Spleen (tissue), 11 donors: ENCODE data around the gene MEF2C. TPM values are rescaled to one million over a fixed set of nuclear protein-coding genes. Genes with fewer than 3 reads are reported as not detected.

Experiments
- DNase-seq: peaks from one replicate; pipeline ENCODE4 v3.0.0-alpha.2; 2020
- H3K27ac ChIP-seq, 8 donors: fragments of 200-600 bp; sonication (generic) in 7 of 8; 1 replicate in 4 of 8; 2 replicates in 4 of 8; pipeline versions ENCODE4 v1.5.0 to v1.8.0; 2016 to 2021; ENCODE audit warnings: inconsistent platforms in 4 of 8, mild to moderate bottlenecking in 4 of 8, moderate library complexity in 1 of 8
- H3K27me3 ChIP-seq, 7 donors: fragments of 200-600 bp; sonication (generic) in 6 of 7; replicated peaks in 1 of 7; 1 replicate in 4 of 7; 2 replicates in 3 of 7; pipeline versions ENCODE4 v1.5.0 to v1.8.0; 2016 to 2021; ENCODE audit warnings: inconsistent platforms in 3 of 7, mild to moderate bottlenecking in 1 of 7
- H3K36me3 ChIP-seq, 6 donors: fragments of 200-600 bp; sonication (generic) in 5 of 6; 1 replicate in 4 of 6; 2 replicates in 2 of 6; pipeline versions ENCODE4 v1.5.0 to v1.8.0; 2016 to 2021; ENCODE audit warnings: inconsistent platforms in 2 of 6
- H3K4me1 ChIP-seq, 6 donors: fragments of 200-600 bp; sonication (generic) in 5 of 6; 1 replicate in 3 of 6; 2 replicates in 3 of 6; pipeline versions ENCODE4 v1.5.0 to v1.8.0; 2016 to 2021; ENCODE audit warnings: inconsistent platforms in 3 of 6
- H3K4me3 ChIP-seq, 8 donors: fragments of 200-600 bp; sonication (generic) in 7 of 8; 1 replicate in 4 of 8; 2 replicates in 4 of 8; pipeline versions ENCODE4 v1.5.0 to v1.8.0; 2016 to 2021; ENCODE audit warnings: inconsistent platforms in 4 of 8, mild to moderate bottlenecking in 4 of 8, moderate library complexity in 2 of 8
- H3K9me3 ChIP-seq, 8 donors: fragments of 200-600 bp; sonication (generic) in 7 of 8; 1 replicate in 4 of 8; 2 replicates in 4 of 8; pipeline versions ENCODE4 v1.5.0 to v1.8.0; 2016 to 2021; ENCODE audit warnings: inconsistent platforms in 4 of 8
- POLR2A ChIP-seq, 3 donors: fragments of 450-650 bp; IDR thresholded peaks; one replicate each; pipeline ENCODE4 v1.5.1; 2017; ENCODE audit warnings: antibody characterized with exemption in 3 of 3, mild to moderate bottlenecking in 1 of 3
- POLR2AphosphoS5 ChIP-seq, 3 donors: sonication (generic); formaldehyde crosslinking; IDR thresholded peaks; one replicate each; pipeline ENCODE4 v1.5.1; 2017; ENCODE audit warnings: antibody characterized with exemption in 3 of 3
- WGBS, 5 donors: extraction: QIAGEN DNeasy Blood & Tissue Kit in 3 of 5; methylation state at CpG; one replicate each; pipeline versions ENCODE4 v1.1.5 to v1.1.7; 2013 to 2018; 5-methylcytosine and 5-hydroxymethylcytosine counted together
- intact Hi-C: fragments of 100-400 bp; cut with DNase I; formaldehyde crosslinking; loops from one replicate; pipeline ENCODE4 v1.15.0; 2023; ENCODE audit warnings: low total_unique reads
- polyA plus RNA-seq, 3 donors: library from polyadenylated mRNA; stranded (reverse); fragments of 200-250 nt; gene quantifications; one replicate each; pipeline ENCODE4 v1.2.1, GENCODE V29; 2013
- total RNA-seq, 7 donors: library from RNA; depleted of rRNA in 3 of 7; stranded (reverse); fragments of >200 nt in 3 of 7; fragmentation: NEBNext Ultra II Directional in 4 of 7; extraction: Animal tissue kit (Norgen Biotek cat#: 25700) in 4 of 7; gene quantifications; one replicate each; pipeline versions ENCODE4 v1.1.0 to v1.2.1, GENCODE V29; 2016 to 2021
- TF ChIP-seq, protein P1 (sequence below), 11 experiments: fragments of 200-600 bp in 7 of 11; fragments of 450-650 bp in 4 of 11; sonication (generic) in 4 of 11; IDR thresholded peaks in 8 of 11; conservative IDR thresholded peaks in 3 of 11; 1 replicate in 7 of 11; 2 replicates in 4 of 11; pipeline versions ENCODE4 v1.4.0 to v1.8.0; 2016 to 2021; ENCODE audit warnings: antibody characterized with exemption in 11 of 11, inconsistent platforms in 4 of 11, mild to moderate bottlenecking in 1 of 11
- donor health status: healthy with polysubstance abuse.
- donor health status: DM: no; HTN: no; CAD: no; lungs with moderate emphysema.
- donor health status: DM: no; HTN: no; CAD: no.
- donor health status: Bipolar disorder and iron deficiency.
- donor health status: healthy.
- donor health status: DM: no; HTN: no; CAD: no.
- donor health status: DM: yes; HTN: yes; CAD: no.

Gene MEF2C
- total and polyA plus RNA-seq, 10 donors, result 19.3 to 153 (median 120) TPM

DNA sequence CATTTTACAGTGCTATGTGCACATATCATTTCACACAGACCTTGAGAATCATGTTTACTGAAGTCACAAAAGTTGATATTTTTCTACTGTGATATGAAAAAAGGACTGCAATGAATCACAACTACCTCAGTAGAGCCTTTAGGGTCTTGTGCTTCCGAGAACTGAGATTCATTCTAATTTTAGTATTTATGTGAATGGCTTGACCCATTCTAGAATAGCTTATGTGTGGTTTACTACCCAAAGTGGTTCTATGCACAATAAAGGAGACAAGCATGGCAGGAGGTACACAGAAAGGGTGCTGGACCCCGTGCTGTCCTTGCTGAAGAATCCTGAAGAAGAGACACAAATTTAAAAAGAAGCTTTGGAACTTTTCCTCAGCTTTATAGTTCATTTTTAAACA lies 28.2 kb downstream of the MEF2C start:
- no peak for DNase-seq
- intact Hi-C loops, result no loop called here
- H3K27ac ChIP-seq, result no peak overlapping the region
- no peak overlapping the region for H3K4me3 ChIP-seq
- H3K4me1 ChIP-seq, result peaks cover 0 to 11% (median 0%) of the 10 kb centered on the region in 6 donors
- TF ChIP-seq POLR2A (IDR thresholded peaks at IDR 0.05), result no peak
- peaks cover 0 to 23% (median 12%) of the 10 kb centered on the region in 8 donors for H3K9me3 ChIP-seq
- peaks cover 0 to 34% (median 1%) of the 10 kb centered on the region in 6 donors for H3K36me3 ChIP-seq
- H3K27me3 ChIP-seq, result no peaks in the 10 kb centered on the region
- WGBS, 5 donors, result 71 to 87% (median 84%) methylated on average over 2 of the region's 2 CpGs

DNA sequence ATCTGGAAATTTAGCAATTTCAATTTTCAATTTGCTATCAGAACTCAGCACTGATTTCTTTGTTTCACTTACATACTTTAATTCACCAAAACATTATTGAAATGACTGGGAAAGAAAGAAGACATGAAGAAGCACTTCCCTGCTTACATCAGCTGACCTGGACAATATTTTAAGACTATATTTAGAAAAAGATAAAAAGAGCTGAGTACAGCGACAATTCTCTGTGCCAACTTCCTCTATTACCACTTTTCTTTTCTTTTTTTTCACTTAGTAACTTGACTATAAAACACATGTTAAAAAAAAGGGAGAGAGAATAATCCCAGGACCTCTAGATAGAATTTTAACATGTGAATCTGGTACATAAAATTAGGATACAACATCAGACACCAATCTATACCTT lies 35.6 kb downstream of the MEF2C start:
- Histone ChIP-seq H3K4me3 (no peak overlapping the region), H3K27me3 (no peaks in the 10 kb centered on the region), H3K36me3 (no peaks in the 10 kb centered on the region), H3K9me3 (no peaks in the 10 kb centered on the region), H3K4me1 (peaks cover 3 to 73% (median 39%) of the 10 kb centered on the region in 6 donors), H3K27ac (peak overlapping the region in 6 of 8 donors; percentile 22 to 58 (median 41))
- intact Hi-C loops, result no loop called here
- no peak for TF ChIP-seq POLR2A (IDR thresholded peaks at IDR 0.05)
- TF ChIP-seq POLR2AphosphoS5 (IDR thresholded peaks at IDR 0.05), result no peak
- TF ChIP-seq, protein P1, sequence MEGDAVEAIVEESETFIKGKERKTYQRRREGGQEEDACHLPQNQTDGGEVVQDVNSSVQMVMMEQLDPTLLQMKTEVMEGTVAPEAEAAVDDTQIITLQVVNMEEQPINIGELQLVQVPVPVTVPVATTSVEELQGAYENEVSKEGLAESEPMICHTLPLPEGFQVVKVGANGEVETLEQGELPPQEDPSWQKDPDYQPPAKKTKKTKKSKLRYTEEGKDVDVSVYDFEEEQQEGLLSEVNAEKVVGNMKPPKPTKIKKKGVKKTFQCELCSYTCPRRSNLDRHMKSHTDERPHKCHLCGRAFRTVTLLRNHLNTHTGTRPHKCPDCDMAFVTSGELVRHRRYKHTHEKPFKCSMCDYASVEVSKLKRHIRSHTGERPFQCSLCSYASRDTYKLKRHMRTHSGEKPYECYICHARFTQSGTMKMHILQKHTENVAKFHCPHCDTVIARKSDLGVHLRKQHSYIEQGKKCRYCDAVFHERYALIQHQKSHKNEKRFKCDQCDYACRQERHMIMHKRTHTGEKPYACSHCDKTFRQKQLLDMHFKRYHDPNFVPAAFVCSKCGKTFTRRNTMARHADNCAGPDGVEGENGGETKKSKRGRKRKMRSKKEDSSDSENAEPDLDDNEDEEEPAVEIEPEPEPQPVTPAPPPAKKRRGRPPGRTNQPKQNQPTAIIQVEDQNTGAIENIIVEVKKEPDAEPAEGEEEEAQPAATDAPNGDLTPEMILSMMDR (IDR thresholded peaks at IDR 0.05 in 8 of 11, conservative IDR thresholded peaks at IDR 0.05 in 3 of 11), result no peak
- 2 to 10% (median 9%) methylated on average over 1 of the region's 1 CpG for WGBS, 5 donors
- DNase-seq, result no peak

DNA sequence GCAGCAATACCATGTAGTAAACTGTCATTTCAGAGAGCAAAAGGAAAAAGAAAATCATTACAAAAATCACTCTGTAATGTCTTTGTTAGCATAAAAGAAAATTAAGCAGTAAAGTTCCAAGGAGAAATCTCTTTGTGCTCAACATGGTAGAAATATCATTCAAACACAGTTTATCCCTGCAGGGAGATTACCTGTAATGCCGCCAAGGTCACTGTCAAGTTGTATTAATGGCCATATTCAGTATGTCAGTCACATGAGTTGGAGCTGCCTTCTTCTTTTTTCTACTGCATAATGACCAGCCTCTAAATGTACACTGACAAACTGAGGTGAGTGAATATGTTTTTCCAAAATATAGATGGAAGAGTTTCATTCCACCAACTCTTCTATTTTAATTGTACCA lies 36.5 kb downstream of the MEF2C start:
- peak overlapping the region in 2 of 8 donors; percentile 22 to 58 for H3K27ac ChIP-seq
- no peak overlapping the region for H3K4me3 ChIP-seq
- no peaks in the 10 kb centered on the region for H3K36me3 ChIP-seq
- WGBS, 5 donors, result 96 to 98% (median 96%) methylated on average over 1 of the region's 1 CpG
- intact Hi-C loops, result no loop called here
- no peaks in the 10 kb centered on the region for H3K27me3 ChIP-seq
- TF ChIP-seq, protein P1 (IDR thresholded peaks at IDR 0.05 in 8 of 11, conservative IDR thresholded peaks at IDR 0.05 in 3 of 11), result no peak
- TF ChIP-seq POLR2AphosphoS5 (IDR thresholded peaks at IDR 0.05), result no peak
- TF ChIP-seq POLR2A (IDR thresholded peaks at IDR 0.05), result no peak
- H3K9me3 ChIP-seq, result no peaks in the 10 kb centered on the region
- peaks cover 3 to 78% (median 43%) of the 10 kb centered on the region in 6 donors for H3K4me1 ChIP-seq
- no peak for DNase-seq

DNA sequence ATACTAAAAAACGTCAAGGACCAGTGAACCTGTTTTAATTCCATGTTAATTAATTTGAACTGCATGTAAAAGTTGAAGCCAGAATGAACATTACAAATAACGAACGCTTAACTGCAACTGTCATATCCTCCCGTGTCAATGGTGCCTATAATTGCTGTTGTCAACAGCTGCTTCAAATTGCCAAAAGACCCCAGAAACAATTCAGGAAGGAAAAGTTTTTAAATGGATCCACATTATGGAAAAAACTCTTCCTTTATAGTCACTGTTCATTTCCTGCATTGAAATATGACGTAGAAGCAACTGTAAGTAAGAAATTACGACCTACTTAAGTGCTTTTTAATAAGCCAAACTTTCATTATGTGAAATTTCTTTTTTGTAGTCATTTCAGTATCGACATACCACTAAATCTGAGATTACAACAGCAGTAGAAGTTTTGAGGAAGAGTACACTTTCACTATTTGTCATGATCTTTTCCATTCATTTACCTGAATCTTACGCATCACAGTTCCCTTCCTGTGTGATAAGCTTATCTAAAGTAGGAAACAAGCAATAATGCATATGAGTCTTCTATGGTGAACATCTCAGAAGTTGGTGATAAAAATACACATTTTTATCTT lies 37.8 kb downstream of the MEF2C start:
- intact Hi-C loops, result no loop called here
- Histone ChIP-seq H3K9me3 (no peaks in the 10 kb centered on the region), H3K27me3 (no peaks in the 10 kb centered on the region), H3K4me3 (no peak overlapping the region), H3K27ac (peak overlapping the region in 5 of 8 donors; percentile 31 to 58 (median 53)), H3K36me3 (no peaks in the 10 kb centered on the region), H3K4me1 (peaks cover 3 to 80% (median 44%) of the 10 kb centered on the region in 6 donors)
- 35 to 50% (median 40%) methylated on average over 8 of the region's 8 CpGs for WGBS, 5 donors
- TF ChIP-seq POLR2AphosphoS5 (IDR thresholded peaks at IDR 0.05), result no peak
- TF ChIP-seq POLR2A (IDR thresholded peaks at IDR 0.05), result no peak
- TF ChIP-seq, protein P1 (IDR thresholded peaks at IDR 0.05 in 8 of 11, conservative IDR thresholded peaks at IDR 0.05 in 3 of 11), result no peak
- DNase-seq, result no peak
